WTC11 (cell line): ENCODE results near the gene CHRNB2. TPM values are rescaled to one million over a fixed set of nuclear protein-coding genes. Genes with fewer than 3 reads are reported as not detected.

ENCODE experiments used
- ATAC-seq: fragments of 200-7000 bp; cut with Tn5 transposase; 2 replicates; pipeline ENCODE4 v1.10.0; 2021; ENCODE audit warnings: mild to moderate bottlenecking, moderate library complexity
- CTCF ChIA-PET: fragments of 300-600 bp; sonication (Branson Sonifier 250); formaldehyde crosslinking; loops from one replicate; lab custom pipeline; 2021; ENCODE audit warnings: antibody characterized with exemption; lab: Charles Lee
- POLR2A ChIA-PET: fragments of 350-600 bp; sonication (Branson Sonifier 250); formaldehyde crosslinking; loops from one replicate; lab custom pipeline; 2021; ENCODE audit warnings: antibody characterized with exemption; lab: Charles Lee
- DNase-seq: peaks from one replicate; pipeline ENCODE4 v3.0.0; 2021; ENCODE audit warnings: low spot score
- H3K27ac Mint-ChIP-seq: 2 replicates; pipeline ENCODE4 v1.8.0; 2021; ENCODE audit warnings: mixed read lengths
- H3K27me3 Mint-ChIP-seq: 2 replicates; pipeline ENCODE4 v1.8.0; 2021; ENCODE audit warnings: low read depth, mild to moderate bottlenecking, moderate library complexity, mixed read lengths
- H3K36me3 Mint-ChIP-seq: 2 replicates; pipeline ENCODE4 v1.8.0; 2021; ENCODE audit warnings: mixed read lengths
- H3K4me1 Mint-ChIP-seq: 2 replicates; pipeline ENCODE4 v1.8.0; 2022; ENCODE audit warnings: mixed read lengths
- H3K4me3 Mint-ChIP-seq: 2 replicates; pipeline ENCODE4 v1.8.0; 2021; ENCODE audit warnings: mild to moderate bottlenecking, moderate library complexity, mixed read lengths
- H3K9me3 Mint-ChIP-seq: 2 replicates; pipeline ENCODE4 v1.8.0; 2021; ENCODE audit warnings: mixed read lengths
- CREM ChIP-seq: sonication (generic); formaldehyde crosslinking; IDR thresholded peaks from 2 replicates; pipeline ENCODE4 v1.8.1; 2022; ENCODE audit warnings: mild to moderate bottlenecking, missing genetic modification reagents, moderate library complexity
- ELF4 ChIP-seq: sonication (generic); formaldehyde crosslinking; IDR thresholded peaks from 2 replicates; pipeline ENCODE4 v1.8.1; 2022; ENCODE audit warnings: low read depth, mild to moderate bottlenecking, moderate library complexity, missing genetic modification reagents
- ESRRA ChIP-seq: sonication (generic); formaldehyde crosslinking; IDR thresholded peaks from 2 replicates; pipeline ENCODE4 v1.8.1; 2022; ENCODE audit warnings: mild to moderate bottlenecking, missing genetic modification reagents, borderline replicate concordance
- FOXK1 ChIP-seq: sonication (generic); formaldehyde crosslinking; IDR thresholded peaks from 2 replicates; pipeline ENCODE4 v1.8.0; 2022; ENCODE audit warnings: mild to moderate bottlenecking, moderate library complexity, missing genetic modification reagents
- JUN ChIP-seq: sonication (generic); formaldehyde crosslinking; IDR thresholded peaks from 2 replicates; pipeline ENCODE4 v1.8.0; 2023; ENCODE audit warnings: mild to moderate bottlenecking, missing genetic modification reagents
- SMAD4 ChIP-seq: sonication (generic); formaldehyde crosslinking; IDR thresholded peaks from 2 replicates; pipeline ENCODE4 v1.8.0; 2022; ENCODE audit warnings: mild to moderate bottlenecking, missing genetic modification reagents
- SOX15 ChIP-seq: fragments of 250-450 bp; sonication (Bioruptor Pico); IDR thresholded peaks from 2 replicates; pipeline ENCODE4 v1.9.0; 2021; ENCODE audit warnings: mild to moderate bottlenecking
- TEAD1 ChIP-seq: sonication (generic); formaldehyde crosslinking; IDR thresholded peaks from 2 replicates; pipeline ENCODE4 v1.8.0; 2022; ENCODE audit warnings: mild to moderate bottlenecking, missing genetic modification reagents
- TP53 ChIP-seq: sonication (generic); formaldehyde crosslinking; IDR thresholded peaks from 2 replicates; pipeline ENCODE4 v1.8.1; 2023; ENCODE audit warnings: mild to moderate bottlenecking, missing genetic modification reagents
- ZBTB21 ChIP-seq: sonication (generic); formaldehyde crosslinking; IDR thresholded peaks from 2 replicates; pipeline ENCODE4 v1.8.1; 2023; ENCODE audit warnings: mild to moderate bottlenecking, missing genetic modification reagents, borderline replicate concordance
- ZNF121 ChIP-seq: sonication (generic); formaldehyde crosslinking; IDR thresholded peaks from 2 replicates; pipeline ENCODE4 v1.8.0; 2023; ENCODE audit warnings: missing genetic modification reagents
- ZNF396 ChIP-seq: fragments of 250-450 bp; sonication (Bioruptor Pico); IDR thresholded peaks from 2 replicates; pipeline ENCODE4 v1.8.0; 2021; ENCODE audit warnings: mild to moderate bottlenecking, moderate library complexity, borderline replicate concordance
- ZNF416 ChIP-seq: fragments of 250-450 bp; sonication (Bioruptor Pico); IDR thresholded peaks from 2 replicates; pipeline ENCODE4 v1.9.0; 2021; ENCODE audit warnings: mild to moderate bottlenecking, inconsistent platforms
- total RNA-seq: library from RNA; stranded (reverse); gene quantifications from 3 replicates; pipeline ENCODE4 v1.2.3, GENCODE V29; 2021
- TF ChIP-seq, protein P1 (sequence below): fragments of 250-450 bp; sonication (Bioruptor Pico); IDR thresholded peaks from 2 replicates; pipeline ENCODE4 v1.9.0; 2021; ENCODE audit warnings: mild to moderate bottlenecking, borderline replicate concordance
- TF ChIP-seq, protein P2 (sequence below): fragments of 250-450 bp; sonication (Bioruptor Pico); IDR thresholded peaks from 2 replicates; pipeline ENCODE4 v1.9.0; 2021; ENCODE audit warnings: mild to moderate bottlenecking
- TF ChIP-seq, protein P3 (sequence below): fragments of 250-450 bp; sonication (Bioruptor Pico); conservative IDR thresholded peaks from 2 replicates; pipeline ENCODE4 v1.9.0; 2021; ENCODE audit warnings: mild to moderate bottlenecking
- TF ChIP-seq, protein P4 (sequence below): sonication (generic); formaldehyde crosslinking; IDR thresholded peaks from 2 replicates; pipeline ENCODE4 v1.8.1; 2023; ENCODE audit warnings: mild to moderate bottlenecking, missing genetic modification reagents, moderate library complexity
- TF ChIP-seq, protein P5 (sequence below): sonication (generic); formaldehyde crosslinking; IDR thresholded peaks from 2 replicates; pipeline ENCODE4 v1.8.1; 2023; ENCODE audit warnings: mild to moderate bottlenecking, missing genetic modification reagents
- TF ChIP-seq, protein P6 (sequence below): fragments of 250-450 bp; sonication (Bioruptor Pico); IDR thresholded peaks from 2 replicates; pipeline ENCODE4 v1.9.0; 2021; ENCODE audit warnings: mild to moderate bottlenecking
- TF ChIP-seq, protein P7 (sequence below): sonication (generic); formaldehyde crosslinking; IDR thresholded peaks from 2 replicates; pipeline ENCODE4 v1.8.1; 2023; ENCODE audit warnings: mild to moderate bottlenecking, missing genetic modification reagents, moderate library complexity
- TF ChIP-seq, protein P8 (sequence below): sonication (generic); formaldehyde crosslinking; IDR thresholded peaks from 2 replicates; pipeline ENCODE4 v1.8.0; 2023; ENCODE audit warnings: missing genetic modification reagents

The CHRNB2 gene
- total RNA-seq, 1 experiment from 2014 or later, result 1.7 TPM

DNA sequence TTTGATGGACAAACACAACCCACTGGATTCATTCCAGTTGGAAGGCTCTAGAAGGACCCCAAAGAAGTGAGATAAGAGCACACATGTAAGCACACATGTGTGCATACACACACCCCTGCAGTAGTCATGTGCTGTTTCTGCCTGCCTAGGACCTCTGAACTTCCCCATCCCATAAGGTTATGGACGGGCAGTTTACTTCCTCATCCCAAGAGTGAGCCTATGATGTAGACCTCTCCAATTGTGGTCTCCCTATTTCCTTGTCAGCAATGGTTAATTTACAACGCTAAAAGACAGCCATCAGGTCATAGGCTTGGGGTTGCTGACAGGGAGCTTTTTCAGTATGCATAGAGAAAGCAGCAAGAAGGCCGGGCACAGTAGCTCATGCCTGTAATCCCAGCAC lies 55.8 kb downstream of the CHRNB2 start (continued):
- TF ChIP-seq, protein P1, sequence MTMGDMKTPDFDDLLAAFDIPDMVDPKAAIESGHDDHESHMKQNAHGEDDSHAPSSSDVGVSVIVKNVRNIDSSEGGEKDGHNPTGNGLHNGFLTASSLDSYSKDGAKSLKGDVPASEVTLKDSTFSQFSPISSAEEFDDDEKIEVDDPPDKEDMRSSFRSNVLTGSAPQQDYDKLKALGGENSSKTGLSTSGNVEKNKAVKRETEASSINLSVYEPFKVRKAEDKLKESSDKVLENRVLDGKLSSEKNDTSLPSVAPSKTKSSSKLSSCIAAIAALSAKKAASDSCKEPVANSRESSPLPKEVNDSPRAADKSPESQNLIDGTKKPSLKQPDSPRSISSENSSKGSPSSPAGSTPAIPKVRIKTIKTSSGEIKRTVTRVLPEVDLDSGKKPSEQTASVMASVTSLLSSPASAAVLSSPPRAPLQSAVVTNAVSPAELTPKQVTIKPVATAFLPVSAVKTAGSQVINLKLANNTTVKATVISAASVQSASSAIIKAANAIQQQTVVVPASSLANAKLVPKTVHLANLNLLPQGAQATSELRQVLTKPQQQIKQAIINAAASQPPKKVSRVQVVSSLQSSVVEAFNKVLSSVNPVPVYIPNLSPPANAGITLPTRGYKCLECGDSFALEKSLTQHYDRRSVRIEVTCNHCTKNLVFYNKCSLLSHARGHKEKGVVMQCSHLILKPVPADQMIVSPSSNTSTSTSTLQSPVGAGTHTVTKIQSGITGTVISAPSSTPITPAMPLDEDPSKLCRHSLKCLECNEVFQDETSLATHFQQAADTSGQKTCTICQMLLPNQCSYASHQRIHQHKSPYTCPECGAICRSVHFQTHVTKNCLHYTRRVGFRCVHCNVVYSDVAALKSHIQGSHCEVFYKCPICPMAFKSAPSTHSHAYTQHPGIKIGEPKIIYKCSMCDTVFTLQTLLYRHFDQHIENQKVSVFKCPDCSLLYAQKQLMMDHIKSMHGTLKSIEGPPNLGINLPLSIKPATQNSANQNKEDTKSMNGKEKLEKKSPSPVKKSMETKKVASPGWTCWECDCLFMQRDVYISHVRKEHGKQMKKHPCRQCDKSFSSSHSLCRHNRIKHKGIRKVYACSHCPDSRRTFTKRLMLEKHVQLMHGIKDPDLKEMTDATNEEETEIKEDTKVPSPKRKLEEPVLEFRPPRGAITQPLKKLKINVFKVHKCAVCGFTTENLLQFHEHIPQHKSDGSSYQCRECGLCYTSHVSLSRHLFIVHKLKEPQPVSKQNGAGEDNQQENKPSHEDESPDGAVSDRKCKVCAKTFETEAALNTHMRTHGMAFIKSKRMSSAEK (CRISPR knock-in tag), result no peak
- TF ChIP-seq, protein P2, sequence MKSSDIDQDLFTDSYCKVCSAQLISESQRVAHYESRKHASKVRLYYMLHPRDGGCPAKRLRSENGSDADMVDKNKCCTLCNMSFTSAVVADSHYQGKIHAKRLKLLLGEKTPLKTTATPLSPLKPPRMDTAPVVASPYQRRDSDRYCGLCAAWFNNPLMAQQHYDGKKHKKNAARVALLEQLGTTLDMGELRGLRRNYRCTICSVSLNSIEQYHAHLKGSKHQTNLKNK (CRISPR knock-in tag), result no peak
- TF ChIP-seq ZNF121 (CRISPR knock-in tag), result no peak
- TF ChIP-seq TEAD1, result no peak
- no peak for TF ChIP-seq ZBTB21 (CRISPR knock-in tag)
- no peak for TF ChIP-seq ELF4 (CRISPR knock-in tag)
- no peak for TF ChIP-seq ZNF416 (CRISPR knock-in tag)
- TF ChIP-seq ESRRA (CRISPR knock-in tag), result no peak
- TF ChIP-seq CREM (CRISPR knock-in tag), result no peak
- TF ChIP-seq, protein P3, sequence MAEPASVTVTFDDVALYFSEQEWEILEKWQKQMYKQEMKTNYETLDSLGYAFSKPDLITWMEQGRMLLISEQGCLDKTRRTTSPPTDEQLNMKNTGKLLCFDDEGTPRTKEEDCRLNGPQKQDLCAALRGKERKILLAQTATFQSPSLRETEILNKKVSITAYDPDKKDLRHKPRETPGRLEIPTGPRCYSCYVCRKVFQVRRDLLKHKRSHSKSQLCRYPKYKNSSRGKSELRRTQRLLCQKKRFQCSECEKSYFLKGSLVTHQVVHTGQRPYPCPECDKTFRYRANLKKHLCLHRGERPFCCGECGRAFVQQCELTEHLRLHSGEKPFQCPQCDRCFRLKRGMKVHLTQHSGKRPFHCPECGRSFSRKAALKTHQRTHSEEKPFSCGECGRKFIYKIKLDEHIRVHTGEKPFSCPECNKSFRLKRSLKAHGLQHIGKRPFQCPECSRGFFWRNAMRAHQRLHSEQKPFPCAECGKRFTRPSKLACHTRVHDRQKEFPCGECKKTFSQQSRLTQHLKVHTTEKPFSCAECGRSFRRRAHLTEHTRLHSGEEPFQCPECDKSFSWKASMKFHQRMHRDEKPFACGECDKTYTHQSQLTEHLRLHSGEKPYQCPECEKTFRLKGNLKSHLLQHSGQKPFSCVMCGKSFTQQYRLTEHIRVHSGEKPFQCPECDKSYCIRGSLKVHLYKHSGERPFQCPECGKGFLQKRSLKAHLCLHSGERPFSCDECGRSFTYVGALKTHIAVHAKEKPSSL (CRISPR knock-in tag), result no peak
- TF ChIP-seq, protein P4, sequence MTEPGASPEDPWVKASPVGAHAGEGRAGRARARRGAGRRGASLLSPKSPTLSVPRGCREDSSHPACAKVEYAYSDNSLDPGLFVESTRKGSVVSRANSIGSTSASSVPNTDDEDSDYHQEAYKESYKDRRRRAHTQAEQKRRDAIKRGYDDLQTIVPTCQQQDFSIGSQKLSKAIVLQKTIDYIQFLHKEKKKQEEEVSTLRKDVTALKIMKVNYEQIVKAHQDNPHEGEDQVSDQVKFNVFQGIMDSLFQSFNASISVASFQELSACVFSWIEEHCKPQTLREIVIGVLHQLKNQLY, result no peak

DNA sequence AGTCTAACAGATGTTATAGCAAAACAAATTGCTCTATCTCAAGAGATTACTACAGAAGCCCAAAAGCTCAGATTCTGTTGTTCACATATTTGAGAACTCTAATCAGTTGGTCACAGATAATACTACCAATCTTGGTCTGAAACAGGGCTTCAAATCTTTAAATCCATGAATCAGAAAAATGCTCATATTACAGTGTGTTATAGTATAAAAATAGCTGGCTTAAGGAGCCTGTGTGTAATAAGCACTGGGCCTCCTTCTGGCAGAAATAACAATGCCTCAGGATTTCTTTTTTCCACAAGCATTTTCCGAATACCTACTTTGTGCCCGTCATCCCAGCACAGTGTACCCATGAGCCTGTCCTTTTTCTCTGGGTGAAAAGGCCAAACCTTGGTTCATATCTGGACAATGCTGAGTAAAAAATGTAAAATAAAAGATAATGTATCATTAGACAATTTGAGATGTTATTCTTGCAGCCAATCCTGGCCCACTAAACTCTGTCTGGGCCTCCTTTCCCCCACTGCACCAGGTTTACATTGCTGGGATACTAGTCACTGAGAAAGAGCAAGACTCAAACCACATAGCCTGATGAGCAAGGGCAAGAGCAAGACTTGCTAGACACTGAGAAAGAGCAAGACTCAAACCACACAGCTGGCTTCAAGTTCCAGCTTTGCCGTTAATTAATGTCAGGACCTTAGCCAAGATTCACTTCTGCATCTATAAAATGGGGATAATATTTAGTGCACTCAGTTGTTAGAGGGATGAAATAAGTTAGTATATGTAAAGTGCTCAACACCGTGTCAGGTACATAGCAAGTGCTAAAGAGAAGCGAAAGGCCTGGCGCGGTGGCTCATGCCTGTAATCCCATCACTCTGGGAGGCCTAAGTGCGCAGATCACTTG lies 57.4 kb downstream of the CHRNB2 start:
- CTCF ChIA-PET, result interaction anchor here (1.0 kb wide), 1 partner anchor 13 kb away, joined by 3 read pairs; no protein-coding TSS in a partner anchor
- ATAC-seq, result no peak
- TF ChIP-seq JUN (no peak), TP53 (CRISPR knock-in tag) (no peak), FOXK1 (CRISPR knock-in tag) (no peak), SMAD4 (CRISPR knock-in tag) (no peak), ZNF396 (CRISPR knock-in tag) (no peak), SOX15 (CRISPR knock-in tag) (no peak)
- TF ChIP-seq, protein P5, sequence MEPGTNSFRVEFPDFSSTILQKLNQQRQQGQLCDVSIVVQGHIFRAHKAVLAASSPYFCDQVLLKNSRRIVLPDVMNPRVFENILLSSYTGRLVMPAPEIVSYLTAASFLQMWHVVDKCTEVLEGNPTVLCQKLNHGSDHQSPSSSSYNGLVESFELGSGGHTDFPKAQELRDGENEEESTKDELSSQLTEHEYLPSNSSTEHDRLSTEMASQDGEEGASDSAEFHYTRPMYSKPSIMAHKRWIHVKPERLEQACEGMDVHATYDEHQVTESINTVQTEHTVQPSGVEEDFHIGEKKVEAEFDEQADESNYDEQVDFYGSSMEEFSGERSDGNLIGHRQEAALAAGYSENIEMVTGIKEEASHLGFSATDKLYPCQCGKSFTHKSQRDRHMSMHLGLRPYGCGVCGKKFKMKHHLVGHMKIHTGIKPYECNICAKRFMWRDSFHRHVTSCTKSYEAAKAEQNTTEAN (CRISPR knock-in tag), result no peak
- TF ChIP-seq, protein P6, sequence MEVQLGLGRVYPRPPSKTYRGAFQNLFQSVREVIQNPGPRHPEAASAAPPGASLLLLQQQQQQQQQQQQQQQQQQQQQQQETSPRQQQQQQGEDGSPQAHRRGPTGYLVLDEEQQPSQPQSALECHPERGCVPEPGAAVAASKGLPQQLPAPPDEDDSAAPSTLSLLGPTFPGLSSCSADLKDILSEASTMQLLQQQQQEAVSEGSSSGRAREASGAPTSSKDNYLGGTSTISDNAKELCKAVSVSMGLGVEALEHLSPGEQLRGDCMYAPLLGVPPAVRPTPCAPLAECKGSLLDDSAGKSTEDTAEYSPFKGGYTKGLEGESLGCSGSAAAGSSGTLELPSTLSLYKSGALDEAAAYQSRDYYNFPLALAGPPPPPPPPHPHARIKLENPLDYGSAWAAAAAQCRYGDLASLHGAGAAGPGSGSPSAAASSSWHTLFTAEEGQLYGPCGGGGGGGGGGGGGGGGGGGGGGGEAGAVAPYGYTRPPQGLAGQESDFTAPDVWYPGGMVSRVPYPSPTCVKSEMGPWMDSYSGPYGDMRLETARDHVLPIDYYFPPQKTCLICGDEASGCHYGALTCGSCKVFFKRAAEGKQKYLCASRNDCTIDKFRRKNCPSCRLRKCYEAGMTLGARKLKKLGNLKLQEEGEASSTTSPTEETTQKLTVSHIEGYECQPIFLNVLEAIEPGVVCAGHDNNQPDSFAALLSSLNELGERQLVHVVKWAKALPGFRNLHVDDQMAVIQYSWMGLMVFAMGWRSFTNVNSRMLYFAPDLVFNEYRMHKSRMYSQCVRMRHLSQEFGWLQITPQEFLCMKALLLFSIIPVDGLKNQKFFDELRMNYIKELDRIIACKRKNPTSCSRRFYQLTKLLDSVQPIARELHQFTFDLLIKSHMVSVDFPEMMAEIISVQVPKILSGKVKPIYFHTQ (CRISPR knock-in tag), result no peak
- TF ChIP-seq, protein P7, sequence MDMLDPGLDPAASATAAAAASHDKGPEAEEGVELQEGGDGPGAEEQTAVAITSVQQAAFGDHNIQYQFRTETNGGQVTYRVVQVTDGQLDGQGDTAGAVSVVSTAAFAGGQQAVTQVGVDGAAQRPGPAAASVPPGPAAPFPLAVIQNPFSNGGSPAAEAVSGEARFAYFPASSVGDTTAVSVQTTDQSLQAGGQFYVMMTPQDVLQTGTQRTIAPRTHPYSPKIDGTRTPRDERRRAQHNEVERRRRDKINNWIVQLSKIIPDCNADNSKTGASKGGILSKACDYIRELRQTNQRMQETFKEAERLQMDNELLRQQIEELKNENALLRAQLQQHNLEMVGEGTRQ, result no peak
- TF ChIP-seq, protein P8, sequence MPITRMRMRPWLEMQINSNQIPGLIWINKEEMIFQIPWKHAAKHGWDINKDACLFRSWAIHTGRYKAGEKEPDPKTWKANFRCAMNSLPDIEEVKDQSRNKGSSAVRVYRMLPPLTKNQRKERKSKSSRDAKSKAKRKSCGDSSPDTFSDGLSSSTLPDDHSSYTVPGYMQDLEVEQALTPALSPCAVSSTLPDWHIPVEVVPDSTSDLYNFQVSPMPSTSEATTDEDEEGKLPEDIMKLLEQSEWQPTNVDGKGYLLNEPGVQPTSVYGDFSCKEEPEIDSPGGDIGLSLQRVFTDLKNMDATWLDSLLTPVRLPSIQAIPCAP, result no peak

More for the DNA sequence above, 57.4 kb downstream of the CHRNB2 start:
- Mint-ChIP-seq H3K4me3 (no peak overlapping the region), H3K27me3 (no peaks in the 10 kb centered on the region), H3K27ac (peak overlapping the region; percentile 27; the same call in 1 of the 2 replicates), H3K4me1 (peaks cover 21% of the 10 kb centered on the region), H3K9me3 (peaks cover 16% of the 10 kb centered on the region), H3K36me3 (peaks cover 10% of the 10 kb centered on the region)
- no peak for DNase-seq
- POLR2A ChIA-PET, result interaction anchor here (0.6 kb wide), 1 partner anchor 176 kb away, joined by 3 read pairs; no protein-coding TSS in a partner anchor
